Measurements from ENCODE around the gene TMC6. TPM values are rescaled to one million over a fixed set of nuclear protein-coding genes. Genes with fewer than 3 reads are reported as not detected.

TMC6 gene
- total RNA-seq, 3 donors from 2014 or later, result 53.8 to 108 (median 105) TPM

GRCh38 chr17:78154903-78155811, 26.6 kb upstream of the TMC6 start:
- DNase-seq (peak in 1 of 3 donors; percentile 73), ATAC-seq (peak; percentile 76)
- intact Hi-C loops (cut with DNase I, micrococcal nuclease), result no loop called here
- Histone ChIP-seq H3K9me3 (no peaks in the 10 kb centered on the region), H3K4me1 (ENCODE audit: low read depth) (peaks cover 21% of the 10 kb centered on the region), H3K36me3 (ENCODE audit: low read depth) (no peaks in the 10 kb centered on the region), H3K4me3 (no peak overlapping the region)
- no peak for TF ChIP-seq CTCF (IDR thresholded peaks at IDR 0.05)

- intact Hi-C loops (cut with DNase I, micrococcal nuclease), result no loop called here
- no peaks in the 10 kb centered on the region for H3K9me3 ChIP-seq
- H3K36me3 ChIP-seq (ENCODE audit: low read depth), result no peaks in the 10 kb centered on the region
- H3K4me3 ChIP-seq, result no peak overlapping the region
- ATAC-seq (peak; percentile 76), DNase-seq (peak; percentile 79 to 82 (median 79))
- H3K4me1 ChIP-seq (ENCODE audit: low read depth), result peaks cover 35% of the 10 kb centered on the region
- no peak for TF ChIP-seq CTCF (IDR thresholded peaks at IDR 0.05)
These were observed 23.0 kb upstream of the TMC6 start for GRCh38 chr17:78151514-78152008.

- no peaks in the 10 kb centered on the region for H3K36me3 ChIP-seq (ENCODE audit: low read depth)
- DNase-seq, result no peak
- intact Hi-C loops (cut with DNase I, micrococcal nuclease), result no loop called here
- no peak for TF ChIP-seq CTCF (IDR thresholded peaks at IDR 0.05)
- no peak for ATAC-seq
- no peaks in the 10 kb centered on the region for H3K9me3 ChIP-seq
- no peak overlapping the region for H3K4me3 ChIP-seq
- peaks cover 53% of the 10 kb centered on the region for H3K4me1 ChIP-seq (ENCODE audit: low read depth)
These were observed 19.9 kb upstream of the TMC6 start for GRCh38 chr17:78148286-78149016.

- TF ChIP-seq CTCF (IDR thresholded peaks at IDR 0.05), result no peak
- DNase-seq (peak in 2 of 3 donors; percentile 64 to 87), ATAC-seq (peak; percentile 57)
- Histone ChIP-seq H3K4me1 (ENCODE audit: low read depth) (peaks cover 53% of the 10 kb centered on the region), H3K9me3 (no peaks in the 10 kb centered on the region), H3K4me3 (no peak overlapping the region), H3K36me3 (ENCODE audit: low read depth) (no peaks in the 10 kb centered on the region)
- intact Hi-C loops (cut with DNase I, micrococcal nuclease), result no loop called here
These were observed 18.9 kb upstream of the TMC6 start for GRCh38 chr17:78147315-78147998.

GRCh38 chr17:78146881-78147280, 18.3 kb upstream of the TMC6 start:
- DNase-seq, result no peak
- Histone ChIP-seq H3K4me3 (no peak overlapping the region), H3K9me3 (no peaks in the 10 kb centered on the region), H3K36me3 (ENCODE audit: low read depth) (no peaks in the 10 kb centered on the region), H3K4me1 (ENCODE audit: low read depth) (peaks cover 56% of the 10 kb centered on the region)
- no peak for ATAC-seq
- intact Hi-C loops (cut with DNase I, micrococcal nuclease), result no loop called here
- TF ChIP-seq CTCF (IDR thresholded peaks at IDR 0.05), result no peak

Data from mucosa of descending colon (tissue), 3 donors.